HepG2 (cell line): ENCODE measurements around the gene HMGN4. TPM values are rescaled to one million over a fixed set of nuclear protein-coding genes. Genes with fewer than 3 reads are reported as not detected.

Experiments
- CBX2 ChIP-seq, 2 experiments: fragments of 200-600 bp in 1 of 2; sonication (generic); formaldehyde crosslinking in 1 of 2; IDR thresholded peaks; 2 replicates each; pipeline versions ENCODE4 v1.7.0 to v1.8.1; 2018 to 2022; ENCODE audit warnings: low read depth in 2 of 2, low read length in 1 of 2, mild to moderate bottlenecking in 1 of 2, missing genetic modification reagents in 1 of 2
- HCFC1 ChIP-seq: fragments of 150-350 bp; IDR thresholded peaks from 2 replicates; pipeline ENCODE4 v1.6.1; 2014; ENCODE audit warnings: low read depth, low read length
- HIVEP1 ChIP-seq: sonication (generic); formaldehyde crosslinking; IDR thresholded peaks from 2 replicates; pipeline ENCODE4 v1.4.0; 2020; ENCODE audit warnings: mild to moderate bottlenecking, missing genetic modification reagents
- ISL2 ChIP-seq: sonication (generic); formaldehyde crosslinking; IDR thresholded peaks from 2 replicates; pipeline ENCODE4 v1.5.0; 2020; ENCODE audit warnings: missing genetic modification reagents
- JARID2 ChIP-seq: sonication (generic); formaldehyde crosslinking; IDR thresholded peaks from 2 replicates; pipeline ENCODE4 v1.8.1; 2023; ENCODE audit warnings: missing genetic modification reagents, inconsistent platforms; ENCODE audit not compliant: insufficient replicate concordance
- MED13 ChIP-seq: sonication (generic); formaldehyde crosslinking; IDR thresholded peaks from 2 replicates; pipeline ENCODE4 v1.5.0; 2020; ENCODE audit warnings: missing genetic modification reagents
- MXI1 ChIP-seq: IDR thresholded peaks from 3 replicates; pipeline ENCODE4 v1.6.1; 2012; ENCODE audit warnings: low read depth, low read length, inconsistent platforms, borderline replicate concordance
- NCOA1 ChIP-seq: sonication (generic); formaldehyde crosslinking; IDR thresholded peaks from 2 replicates; pipeline ENCODE4 v1.9.0; 2021; ENCODE audit warnings: missing genetic modification reagents
- POLR2A ChIP-seq, 2 experiments: IDR thresholded peaks; 2 replicates each; pipeline ENCODE4 v1.6.1; 2011; ENCODE audit warnings: low read depth in 2 of 2, low read length in 2 of 2, mild to moderate bottlenecking in 1 of 2, moderate library complexity in 1 of 2; ENCODE audit not compliant: insufficient read depth in 1 of 2
- SRSF1 ChIP-seq: fragments of 200-400 bp; formaldehyde crosslinking; optimal IDR thresholded peaks from 2 replicates; pipeline ENCODE3; 2017; ENCODE audit warnings: mild to moderate bottlenecking, low read depth, low read length, moderate library complexity
- ZKSCAN8 ChIP-seq: IDR thresholded peaks from 2 replicates; pipeline ENCODE4 v1.6.1; 2016; ENCODE audit warnings: borderline replicate concordance, missing genetic modification reagents, missing compliant biosample characterization
- ZNF205 ChIP-seq: IDR thresholded peaks from 2 replicates; pipeline ENCODE4 v1.6.1; 2018; ENCODE audit warnings: missing biosample characterization, missing genetic modification reagents
- ZNF263 ChIP-seq: sonication (generic); formaldehyde crosslinking; IDR thresholded peaks from 2 replicates; pipeline ENCODE4 v1.4.0; 2020; ENCODE audit warnings: missing genetic modification reagents
- ZNF343 ChIP-seq: sonication (generic); formaldehyde crosslinking; IDR thresholded peaks from 2 replicates; pipeline ENCODE4 v1.4.0; 2020; ENCODE audit warnings: mild to moderate bottlenecking, missing genetic modification reagents
- ZNF670 ChIP-seq: sonication (generic); formaldehyde crosslinking; IDR thresholded peaks from 2 replicates; pipeline ENCODE4 v1.8.0; 2022; ENCODE audit warnings: mild to moderate bottlenecking, missing genetic modification reagents, borderline replicate concordance
- ZNF780A ChIP-seq: sonication (generic); formaldehyde crosslinking; IDR thresholded peaks from 2 replicates; pipeline ENCODE4 v1.8.0; 2022; ENCODE audit warnings: mild to moderate bottlenecking, missing genetic modification reagents, moderate library complexity
- ZNF891 ChIP-seq: sonication (generic); formaldehyde crosslinking; IDR thresholded peaks from 2 replicates; pipeline ENCODE4 v1.5.0; 2020; ENCODE audit warnings: mild to moderate bottlenecking, missing genetic modification reagents
- polyA plus RNA-seq, 8 experiments: library from polyadenylated mRNA; depleted of rRNA in 3 of 8; stranded (reverse) in 7 of 8; unstranded in 1 of 8; fragments of >200 nt; fragmentation: Illumina TruSeq in 4 of 8; extraction: Trizol in 4 of 8; gene quantifications; 2 replicates each; pipeline versions ENCODE4 v1.2.1 to v1.2.3, GENCODE V29; 2011 to 2016; ENCODE audit warnings: low read depth in 4 of 8, missing spikeins in 1 of 8, mixed read lengths in 1 of 8; ENCODE audit not compliant: insufficient read depth in 1 of 8
- total RNA-seq, 5 experiments: library from RNA; depleted of rRNA; stranded (reverse); fragments of >200 nt; fragmentation: Illumina TruSeq; extraction: Trizol; gene quantifications; 2 replicates each; pipeline ENCODE4 v1.2.3, GENCODE V29; 2016; ENCODE audit warnings: low read depth in 1 of 5
- TF ChIP-seq, protein P1 (sequence below): sonication (generic); formaldehyde crosslinking; IDR thresholded peaks from 2 replicates; pipeline ENCODE4 v1.4.0; 2020; ENCODE audit warnings: mild to moderate bottlenecking, missing genetic modification reagents
- TF ChIP-seq, protein P2 (sequence below), 2 experiments: sonication (generic) in 1 of 2; formaldehyde crosslinking in 1 of 2; IDR thresholded peaks; 2 replicates each; pipeline versions ENCODE4 v1.5.1 to v1.6.1; 2011 to 2020; ENCODE audit warnings: borderline replicate concordance in 1 of 2, low read depth in 1 of 2, low read length in 1 of 2, mild to moderate bottlenecking in 1 of 2, missing genetic modification reagents in 1 of 2, moderate library complexity in 1 of 2
- TF ChIP-seq, protein P3 (sequence below): sonication (generic); formaldehyde crosslinking; IDR thresholded peaks from 2 replicates; pipeline ENCODE4 v1.4.0; 2020; ENCODE audit warnings: mild to moderate bottlenecking, missing genetic modification reagents
- TF ChIP-seq, protein P4 (sequence below): sonication (generic); formaldehyde crosslinking; IDR thresholded peaks from 2 replicates; pipeline ENCODE4 v1.9.0; 2022; ENCODE audit warnings: low read depth, missing genetic modification reagents
- TF ChIP-seq, protein P5 (sequence below): sonication (generic); formaldehyde crosslinking; IDR thresholded peaks from 2 replicates; pipeline ENCODE4 v1.4.0; 2020; ENCODE audit warnings: missing genetic modification reagents

Gene HMGN4
- total and polyA plus RNA-seq, 2 of the 13 experiments (the other 11 are each of a cell fraction or from before 2014, with no cell fraction given) = 39.9 to 52.1 TPM

DNA sequence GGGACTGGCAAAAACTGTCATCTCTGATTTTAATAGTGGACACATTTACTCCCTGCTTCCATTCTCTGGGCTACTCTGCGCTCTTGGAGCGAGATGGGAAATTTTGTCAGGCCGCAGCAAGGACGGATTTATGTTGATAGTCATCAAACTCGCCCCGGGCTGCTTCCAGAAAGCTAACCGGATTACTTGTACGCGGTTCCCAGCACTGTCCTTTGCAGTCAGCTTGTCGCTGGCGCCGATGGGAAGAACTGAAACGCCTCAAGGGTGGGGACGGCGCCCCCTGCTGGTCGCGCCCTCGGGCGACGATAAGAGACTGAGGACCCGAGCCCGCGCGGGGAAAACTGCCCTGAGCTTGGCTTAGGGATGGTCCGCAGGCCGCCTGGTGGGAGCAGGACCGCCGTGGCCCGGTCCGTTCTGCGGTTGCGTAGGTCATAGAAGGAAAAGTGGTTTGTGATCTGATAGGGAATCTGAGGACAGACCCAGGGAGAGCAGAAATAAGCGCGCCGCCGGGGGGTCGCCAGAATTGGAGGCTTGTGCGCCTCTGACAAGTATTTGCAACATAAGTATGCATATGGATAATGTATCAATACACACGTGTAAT, 57.6 kb downstream of the HMGN4 start (continued):
- TF ChIP-seq, protein P1, sequence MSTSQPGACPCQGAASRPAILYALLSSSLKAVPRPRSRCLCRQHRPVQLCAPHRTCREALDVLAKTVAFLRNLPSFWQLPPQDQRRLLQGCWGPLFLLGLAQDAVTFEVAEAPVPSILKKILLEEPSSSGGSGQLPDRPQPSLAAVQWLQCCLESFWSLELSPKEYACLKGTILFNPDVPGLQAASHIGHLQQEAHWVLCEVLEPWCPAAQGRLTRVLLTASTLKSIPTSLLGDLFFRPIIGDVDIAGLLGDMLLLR (CRISPR knock-in tag) = no peak
- TF ChIP-seq ZNF891 = peak; percentile 93
- TF ChIP-seq NCOA1 = no peak
- no peak for TF ChIP-seq HIVEP1 (CRISPR knock-in tag)
- TF ChIP-seq, protein P2, sequence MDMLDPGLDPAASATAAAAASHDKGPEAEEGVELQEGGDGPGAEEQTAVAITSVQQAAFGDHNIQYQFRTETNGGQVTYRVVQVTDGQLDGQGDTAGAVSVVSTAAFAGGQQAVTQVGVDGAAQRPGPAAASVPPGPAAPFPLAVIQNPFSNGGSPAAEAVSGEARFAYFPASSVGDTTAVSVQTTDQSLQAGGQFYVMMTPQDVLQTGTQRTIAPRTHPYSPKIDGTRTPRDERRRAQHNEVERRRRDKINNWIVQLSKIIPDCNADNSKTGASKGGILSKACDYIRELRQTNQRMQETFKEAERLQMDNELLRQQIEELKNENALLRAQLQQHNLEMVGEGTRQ (IDR thresholded peaks at IDR 0.05; ENCODE audit: low read depth, low read length) = no peak
- TF ChIP-seq, protein P2 (CRISPR knock-in tag; IDR thresholded peaks at IDR 0.05; ENCODE audit: borderline replicate concordance) = no peak
- TF ChIP-seq, protein P3, sequence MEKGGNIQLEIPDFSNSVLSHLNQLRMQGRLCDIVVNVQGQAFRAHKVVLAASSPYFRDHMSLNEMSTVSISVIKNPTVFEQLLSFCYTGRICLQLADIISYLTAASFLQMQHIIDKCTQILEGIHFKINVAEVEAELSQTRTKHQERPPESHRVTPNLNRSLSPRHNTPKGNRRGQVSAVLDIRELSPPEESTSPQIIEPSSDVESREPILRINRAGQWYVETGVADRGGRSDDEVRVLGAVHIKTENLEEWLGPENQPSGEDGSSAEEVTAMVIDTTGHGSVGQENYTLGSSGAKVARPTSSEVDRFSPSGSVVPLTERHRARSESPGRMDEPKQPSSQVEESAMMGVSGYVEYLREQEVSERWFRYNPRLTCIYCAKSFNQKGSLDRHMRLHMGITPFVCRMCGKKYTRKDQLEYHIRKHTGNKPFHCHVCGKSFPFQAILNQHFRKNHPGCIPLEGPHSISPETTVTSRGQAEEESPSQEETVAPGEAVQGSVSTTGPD (CRISPR knock-in tag) = no peak
- TF ChIP-seq ZNF670 (CRISPR knock-in tag) = no peak
- peak; percentile 52 for TF ChIP-seq ISL2 (CRISPR knock-in tag)
- peak; percentile 34; the same call in 1 of the 2 replicates for TF ChIP-seq ZKSCAN8 (CRISPR knock-in tag)
- TF ChIP-seq JARID2 (CRISPR knock-in tag) = no peak
- peak; percentile 90 for TF ChIP-seq ZNF205 (CRISPR knock-in tag)
- TF ChIP-seq MXI1 = peak; percentile 68; the same call in 1 of the 3 replicates
- TF ChIP-seq ZNF263 (CRISPR knock-in tag) = peak; percentile 70; the same call in 1 of the 2 replicates
- TF ChIP-seq, protein P4, sequence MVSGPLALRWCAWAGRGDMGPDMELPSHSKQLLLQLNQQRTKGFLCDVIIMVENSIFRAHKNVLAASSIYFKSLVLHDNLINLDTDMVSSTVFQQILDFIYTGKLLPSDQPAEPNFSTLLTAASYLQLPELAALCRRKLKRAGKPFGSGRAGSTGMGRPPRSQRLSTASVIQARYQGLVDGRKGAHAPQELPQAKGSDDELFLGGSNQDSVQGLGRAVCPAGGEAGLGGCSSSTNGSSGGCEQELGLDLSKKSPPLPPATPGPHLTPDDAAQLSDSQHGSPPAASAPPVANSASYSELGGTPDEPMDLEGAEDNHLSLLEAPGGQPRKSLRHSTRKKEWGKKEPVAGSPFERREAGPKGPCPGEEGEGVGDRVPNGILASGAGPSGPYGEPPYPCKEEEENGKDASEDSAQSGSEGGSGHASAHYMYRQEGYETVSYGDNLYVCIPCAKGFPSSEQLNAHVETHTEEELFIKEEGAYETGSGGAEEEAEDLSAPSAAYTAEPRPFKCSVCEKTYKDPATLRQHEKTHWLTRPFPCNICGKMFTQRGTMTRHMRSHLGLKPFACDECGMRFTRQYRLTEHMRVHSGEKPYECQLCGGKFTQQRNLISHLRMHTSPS (CRISPR knock-in tag) = no peak
- TF ChIP-seq, protein P5, sequence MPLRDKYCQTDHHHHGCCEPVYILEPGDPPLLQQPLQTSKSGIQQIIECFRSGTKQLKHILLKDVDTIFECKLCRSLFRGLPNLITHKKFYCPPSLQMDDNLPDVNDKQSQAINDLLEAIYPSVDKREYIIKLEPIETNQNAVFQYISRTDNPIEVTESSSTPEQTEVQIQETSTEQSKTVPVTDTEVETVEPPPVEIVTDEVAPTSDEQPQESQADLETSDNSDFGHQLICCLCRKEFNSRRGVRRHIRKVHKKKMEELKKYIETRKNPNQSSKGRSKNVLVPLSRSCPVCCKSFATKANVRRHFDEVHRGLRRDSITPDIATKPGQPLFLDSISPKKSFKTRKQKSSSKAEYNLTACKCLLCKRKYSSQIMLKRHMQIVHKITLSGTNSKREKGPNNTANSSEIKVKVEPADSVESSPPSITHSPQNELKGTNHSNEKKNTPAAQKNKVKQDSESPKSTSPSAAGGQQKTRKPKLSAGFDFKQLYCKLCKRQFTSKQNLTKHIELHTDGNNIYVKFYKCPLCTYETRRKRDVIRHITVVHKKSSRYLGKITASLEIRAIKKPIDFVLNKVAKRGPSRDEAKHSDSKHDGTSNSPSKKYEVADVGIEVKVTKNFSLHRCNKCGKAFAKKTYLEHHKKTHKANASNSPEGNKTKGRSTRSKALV (CRISPR knock-in tag) = peak; percentile 69; the same call in 1 of the 2 replicates
- peak; percentile 58 for TF ChIP-seq SRSF1
- TF ChIP-seq ZNF343 (CRISPR knock-in tag) = peak; percentile 42; the same call in 1 of the 2 replicates
- TF ChIP-seq MED13 = no peak
- TF ChIP-seq ZNF780A (CRISPR knock-in tag) = peak; percentile 61; the same call in 1 of the 2 replicates
- peak; percentile 19; the same call in 1 of the 2 replicates for TF ChIP-seq HCFC1
- TF ChIP-seq POLR2A (IDR thresholded peaks at IDR 0.05; ENCODE audit: insufficient read depth in 1 of 2, low read depth in 2 of 2, low read length in 2 of 2) = no peak
- no peak for TF ChIP-seq CBX2 (IDR thresholded peaks at IDR 0.05; ENCODE audit: low read depth, low read length)
- TF ChIP-seq CBX2 (CRISPR knock-in tag; IDR thresholded peaks at IDR 0.05; ENCODE audit: low read depth) = no peak
